Mesenchymal stem cell (in vitro differentiated cells and primary cell): ENCODE results near the gene TGFB1.
"Not testable (repeated sequence)": the region's sequence is repeated elsewhere in the genome, so short reads cannot be mapped to it uniquely, and the experiment has no call there.

Source experiments
- DNase-seq: peaks from one replicate; pipeline ENCODE4 v3.0.0-alpha.2; 2013
- H2AFZ ChIP-seq: one replicate; pipeline ENCODE4 v1.6.1; 2013; ENCODE audit warnings: low read depth, mild to moderate bottlenecking, control low read depth, inconsistent platforms, low read length, moderate library complexity
- H2AK5ac ChIP-seq: 2 replicates; pipeline ENCODE4 v1.6.1; 2013; ENCODE audit warnings: low read length, moderate library complexity, mild to moderate bottlenecking, inconsistent platforms; ENCODE audit not compliant: severe bottlenecking
- H2BK120ac ChIP-seq: one replicate; pipeline ENCODE4 v1.6.1; 2013; ENCODE audit warnings: low read depth, mild to moderate bottlenecking, inconsistent platforms, low read length, moderate library complexity
- H2BK12ac ChIP-seq, 2 experiments: one replicate each; pipeline ENCODE4 v1.6.1; 2013; ENCODE audit warnings: inconsistent platforms in 2 of 2, low read length in 2 of 2, mild to moderate bottlenecking in 2 of 2, moderate library complexity in 2 of 2, control low read depth in 1 of 2
- H2BK15ac ChIP-seq: one replicate; pipeline ENCODE4 v1.6.1; 2013; ENCODE audit warnings: mild to moderate bottlenecking, low read depth, inconsistent platforms; ENCODE audit not compliant: poor library complexity, severe bottlenecking
- H2BK5ac ChIP-seq: 2 replicates; pipeline ENCODE4 v1.6.1; 2013; ENCODE audit warnings: low read depth, mild to moderate bottlenecking, low read length, control low read depth, inconsistent platforms; ENCODE audit not compliant: poor library complexity, severe bottlenecking
- H3K14ac ChIP-seq, 2 experiments: one replicate each; pipeline ENCODE4 v1.6.1; 2013; ENCODE audit warnings: inconsistent platforms in 2 of 2, low read length in 2 of 2, control low read depth in 1 of 2, mild to moderate bottlenecking in 1 of 2, moderate library complexity in 1 of 2
- H3K18ac ChIP-seq, 2 experiments: one replicate each; pipeline ENCODE4 v1.6.1; 2013; ENCODE audit warnings: inconsistent platforms in 2 of 2, low read length in 2 of 2, control low read depth in 1 of 2, low read depth in 1 of 2, mild to moderate bottlenecking in 1 of 2
- H3K23ac ChIP-seq, 2 experiments: one replicate each; pipeline ENCODE4 v1.6.1; 2013; ENCODE audit warnings: inconsistent platforms in 2 of 2, low read length in 2 of 2, mild to moderate bottlenecking in 2 of 2, moderate library complexity in 2 of 2, control low read depth in 1 of 2
- H3K27ac ChIP-seq: 2 replicates; pipeline ENCODE4 v1.5.1; 2013; ENCODE audit warnings: mild to moderate bottlenecking, moderate library complexity, low read length, control low read depth, inconsistent platforms; ENCODE audit not compliant: poor library complexity, severe bottlenecking
- H3K27me3 ChIP-seq, 2 experiments: 2 replicates each; pipeline versions ENCODE4 v1.6.1 to v1.7.0; 2013; ENCODE audit warnings: low read length in 2 of 2, mild to moderate bottlenecking in 2 of 2, moderate library complexity in 2 of 2, control low read depth in 1 of 2, inconsistent platforms in 1 of 2; ENCODE audit not compliant: control insufficient read depth in 1 of 2, insufficient read depth in 1 of 2
- H3K36me3 ChIP-seq, 2 experiments: 2 replicates each; pipeline versions ENCODE4 v1.6.1 to v1.7.0; 2013; ENCODE audit warnings: low read length in 2 of 2, control low read depth in 1 of 2, inconsistent platforms in 1 of 2, low read depth in 1 of 2, mild to moderate bottlenecking in 1 of 2; ENCODE audit not compliant: insufficient read depth in 2 of 2, control insufficient read depth in 1 of 2
- H3K4ac ChIP-seq, 2 experiments: one replicate each; pipeline ENCODE4 v1.6.1; 2013; ENCODE audit warnings: inconsistent platforms in 2 of 2, low read length in 2 of 2, mild to moderate bottlenecking in 2 of 2, moderate library complexity in 2 of 2, control low read depth in 1 of 2, low read depth in 1 of 2
- H3K4me1 ChIP-seq: 2 replicates; pipeline ENCODE4 v1.6.1; 2013; ENCODE audit warnings: low read depth, low read length, control low read depth; ENCODE audit not compliant: control insufficient read depth, insufficient read depth
- H3K4me2 ChIP-seq: 2 replicates; pipeline ENCODE4 v1.6.1; 2013; ENCODE audit warnings: low read length, mild to moderate bottlenecking, inconsistent platforms; ENCODE audit not compliant: poor library complexity, severe bottlenecking
- H3K4me3 ChIP-seq, 2 experiments: 2 replicates each; pipeline versions ENCODE4 v1.5.1 to v1.7.0; 2013; ENCODE audit warnings: low read length in 2 of 2, mild to moderate bottlenecking in 2 of 2, control low read depth in 1 of 2, low read depth in 1 of 2; ENCODE audit not compliant: insufficient read depth in 1 of 2
- H3K79me1 ChIP-seq: replicated peaks from 2 replicates; pipeline ENCODE4 v1.6.1; 2013; ENCODE audit warnings: mild to moderate bottlenecking, control low read depth, low read length, inconsistent platforms; ENCODE audit not compliant: poor library complexity, severe bottlenecking
- H3K9ac ChIP-seq: 2 replicates; pipeline ENCODE4 v1.7.0; 2013; ENCODE audit warnings: mild to moderate bottlenecking, low read length, moderate library complexity
- H3K9me3 ChIP-seq: 2 replicates; pipeline ENCODE4 v1.7.0; 2013; ENCODE audit warnings: mild to moderate bottlenecking, low read length; ENCODE audit not compliant: control insufficient read depth
- H4K8ac ChIP-seq: one replicate; pipeline ENCODE4 v1.6.1; 2013; ENCODE audit warnings: inconsistent platforms, mild to moderate bottlenecking, low read length, moderate library complexity
- H4K91ac ChIP-seq: one replicate; pipeline ENCODE4 v1.6.1; 2013; ENCODE audit warnings: mild to moderate bottlenecking, low read length, inconsistent platforms
- WGBS: methylation state at CpG from one replicate; pipeline ENCODE4 v1.1.7; 2013; ENCODE audit warnings: mixed read lengths; 5-methylcytosine and 5-hydroxymethylcytosine counted together

The TGFB1 gene

DNA sequence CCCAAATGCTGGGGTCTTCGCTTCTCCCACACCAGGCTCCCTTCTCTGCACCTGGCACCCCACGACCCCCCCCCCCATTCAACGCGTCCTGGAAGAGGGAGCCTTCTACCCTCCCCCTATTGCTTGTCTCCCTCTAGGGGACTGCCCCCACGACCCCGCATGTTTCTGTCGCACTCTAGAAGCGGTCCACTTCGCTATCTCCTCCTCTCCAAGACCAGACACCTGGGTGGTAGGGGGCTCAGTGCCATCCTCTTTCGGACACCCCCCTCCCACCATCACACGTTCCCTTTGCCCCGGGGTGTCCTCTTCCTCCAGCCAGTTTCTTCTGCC, 1.5 kb downstream of the TGFB1 start:
- Histone ChIP-seq H3K79me1 (peaks cover 18% of the 10 kb centered on the region), H3K4me1 (peaks cover 14% of the 10 kb centered on the region), H3K9me3 (no peaks in the 10 kb centered on the region), H2BK15ac (no peak overlapping the region), H3K27me3 (no peaks in the 10 kb centered on the region), H3K4me2 (peak overlapping the region; percentile 98), H3K9ac (peak overlapping the region; percentile 90), H4K8ac (peak overlapping the region; percentile 31), H3K14ac (peak overlapping the region in 1 of 2 experiments; percentile 82), H2BK120ac (peak overlapping the region; percentile 93), H2BK5ac (no peak overlapping the region), H3K27ac (no peak overlapping the region), H3K23ac (peak overlapping the region in 1 of 2 experiments; percentile 99), H3K4me3 (peak overlapping the region; percentile 84 to 99), H2AFZ (no peak overlapping the region), H3K36me3 (peaks cover 7 to 15% of the 10 kb centered on the region in 2 experiments), H3K18ac (peak overlapping the region; percentile 48 to 87), H2AK5ac (no peak overlapping the region), H2BK12ac (peak overlapping the region in 1 of 2 experiments; percentile 83), H4K91ac (no peak overlapping the region), H3K4ac (peak overlapping the region in 1 of 2 experiments; percentile 84)
- peak; percentile 16 for DNase-seq
- 1% methylated on average over 12 of the region's 12 CpGs for WGBS

DNA sequence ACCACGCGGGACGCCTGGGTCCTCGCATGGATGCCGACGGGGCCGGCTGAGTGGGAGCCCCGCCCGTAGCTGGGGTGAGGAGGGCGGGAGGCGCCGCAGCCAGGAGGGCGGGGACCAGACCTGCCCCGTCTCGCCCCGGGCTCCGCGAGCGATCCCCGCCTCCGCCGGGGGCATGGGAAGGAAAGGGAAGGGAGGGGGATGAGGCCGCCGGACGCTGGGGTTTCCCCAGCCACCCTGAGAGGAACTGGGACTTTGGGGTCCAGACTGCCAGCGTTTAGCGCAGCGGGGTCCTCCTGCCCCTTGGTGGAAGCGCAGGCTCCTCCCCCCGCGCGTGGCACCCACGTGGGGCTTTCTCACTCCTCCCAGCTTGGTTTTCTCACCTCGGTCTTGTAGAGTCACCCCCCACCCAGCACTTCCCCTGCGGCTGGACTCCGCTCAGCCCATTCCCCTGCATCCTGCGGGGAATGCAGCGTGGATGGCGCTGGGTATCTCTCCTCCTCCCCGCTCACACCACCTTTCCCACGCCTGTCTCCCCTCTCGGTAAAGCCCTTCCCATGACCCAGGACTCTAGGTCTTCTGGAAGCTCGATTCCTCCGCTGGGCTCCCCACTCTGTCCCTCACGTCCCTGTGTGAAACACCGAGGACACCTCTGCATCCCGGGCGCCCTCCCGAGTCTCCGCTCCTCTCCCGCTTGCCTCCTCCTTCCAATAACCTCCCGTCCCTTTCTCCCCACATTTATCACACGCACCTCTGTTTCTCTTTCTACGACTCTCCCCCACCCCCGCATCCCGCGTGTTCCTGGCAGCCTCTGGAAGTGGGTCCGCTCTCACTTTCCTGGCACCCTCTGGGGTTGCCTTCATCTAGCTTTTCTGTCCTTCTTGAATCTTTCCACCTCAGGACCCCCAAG, 2.1 kb downstream of the TGFB1 start:
- Histone ChIP-seq H2AK5ac (no peak overlapping the region), H3K27me3 (no peaks in the 10 kb centered on the region), H3K4ac (peak overlapping the region; percentile 2 to 40), H3K4me1 (peaks cover 14% of the 10 kb centered on the region), H2BK15ac (no peak overlapping the region), H3K9ac (peak overlapping the region; percentile 90), H4K91ac (no peak overlapping the region), H3K4me2 (peak overlapping the region; percentile 98), H3K23ac (peak overlapping the region in 1 of 2 experiments; percentile 99), H4K8ac (no peak overlapping the region), H3K79me1 (peaks cover 18% of the 10 kb centered on the region), H2AFZ (no peak overlapping the region), H2BK5ac (no peak overlapping the region), H2BK12ac (peak overlapping the region in 1 of 2 experiments; percentile 73), H3K9me3 (no peaks in the 10 kb centered on the region), H3K14ac (peak overlapping the region in 1 of 2 experiments; percentile 96), H3K27ac (peak overlapping the region; percentile 19), H3K4me3 (peak overlapping the region; percentile 84 to 99), H3K18ac (peak overlapping the region; percentile 28 to 87), H3K36me3 (peaks cover 11 to 17% of the 10 kb centered on the region in 2 experiments), H2BK120ac (no peak overlapping the region)
- peak; percentile 75 for DNase-seq
- WGBS: under 1% methylated on average over 54 of the region's 58 CpGs

DNA sequence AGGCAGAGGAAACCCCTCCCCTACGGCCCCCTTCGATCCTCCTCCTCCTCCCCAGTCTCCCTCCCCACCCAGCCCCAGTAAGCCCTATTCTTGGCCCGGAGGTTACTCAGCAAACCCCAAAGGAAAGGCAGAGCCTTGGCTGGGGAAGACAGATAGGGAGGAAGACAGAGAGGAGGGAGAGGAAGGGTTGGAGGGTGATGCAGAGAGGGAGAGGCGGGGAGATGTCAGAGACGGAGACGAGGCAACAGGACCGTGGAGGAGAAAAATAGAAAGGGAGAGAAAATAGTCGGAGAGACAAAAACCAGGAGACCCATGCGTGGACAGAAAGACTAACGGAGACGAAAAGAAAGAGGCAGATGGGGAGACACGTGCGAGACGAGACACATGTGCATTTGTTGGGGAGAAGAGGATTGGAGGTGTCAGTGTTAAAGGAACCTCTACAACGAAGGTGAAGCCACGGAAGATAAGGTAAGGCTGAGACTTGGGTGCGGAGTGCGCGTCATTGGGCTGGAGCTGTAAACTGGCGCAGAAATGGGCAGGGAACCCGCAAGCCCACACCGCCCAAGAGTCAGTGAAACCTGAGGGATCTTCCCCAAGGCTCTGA, 2.9 kb downstream of the TGFB1 start:
- Histone ChIP-seq H3K4ac (peak overlapping the region in 1 of 2 experiments; percentile 26), H3K27ac (peak overlapping the region; percentile 15), H3K4me3 (peak overlapping the region; percentile 84 to 99), H3K18ac (peak overlapping the region in 1 of 2 experiments; percentile 69), H2BK12ac (peak overlapping the region in 1 of 2 experiments; percentile 70), H3K4me1 (peaks cover 14% of the 10 kb centered on the region), H3K9ac (peak overlapping the region; percentile 90), H4K91ac (no peak overlapping the region), H3K9me3 (no peaks in the 10 kb centered on the region), H2BK120ac (no peak overlapping the region), H2BK15ac (no peak overlapping the region), H3K36me3 (peaks cover 16 to 17% of the 10 kb centered on the region in 2 experiments), H3K79me1 (peaks cover 22% of the 10 kb centered on the region), H3K27me3 (no peaks in the 10 kb centered on the region), H2BK5ac (no peak overlapping the region), H3K23ac (no peak overlapping the region), H3K14ac (peak overlapping the region in 1 of 2 experiments; percentile 88), H2AFZ (no peak overlapping the region), H2AK5ac (no peak overlapping the region), H3K4me2 (peak overlapping the region; percentile 98), H4K8ac (no peak overlapping the region)
- peak; percentile 35 for DNase-seq
- WGBS: 2% methylated on average over 20 of the region's 22 CpGs

DNA sequence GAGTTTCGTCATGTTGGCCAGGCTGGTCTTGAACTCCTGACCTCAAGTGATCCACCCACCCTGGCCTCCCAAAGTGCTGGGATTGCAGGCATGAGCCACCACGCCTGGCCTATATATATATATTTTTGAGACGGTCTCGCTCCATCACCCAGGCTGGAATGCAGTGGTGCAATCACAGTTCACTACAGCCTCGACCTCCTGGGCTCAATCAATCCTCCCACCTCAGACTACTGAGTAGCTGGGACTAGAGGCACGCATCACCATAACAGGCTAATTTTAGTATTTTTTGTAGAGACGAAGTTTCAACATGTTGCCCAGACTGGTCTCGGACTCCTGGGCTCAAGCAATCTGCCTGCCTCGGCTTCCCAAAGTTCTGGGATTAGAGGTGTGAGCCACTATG, 6.8 kb downstream of the TGFB1 start:
- H2AFZ ChIP-seq, H3K27me3 ChIP-seq, H3K23ac ChIP-seq, H3K27ac ChIP-seq, DNase-seq, H3K4me3 ChIP-seq, H3K4me2 ChIP-seq, H3K4ac ChIP-seq, H2BK12ac ChIP-seq, H2BK5ac ChIP-seq, H2BK15ac ChIP-seq, H4K8ac ChIP-seq, H3K18ac ChIP-seq, H2AK5ac ChIP-seq, H3K9me3 ChIP-seq, H4K91ac ChIP-seq, H2BK120ac ChIP-seq, H3K9ac ChIP-seq, H3K14ac ChIP-seq: not testable (repeated sequence)
- Histone ChIP-seq H3K4me1 (peaks cover 12% of the 10 kb centered on the region), H3K36me3 (peaks cover 40 to 42% of the 10 kb centered on the region in 2 experiments), H3K79me1 (peaks cover 34% of the 10 kb centered on the region)
- 98% methylated on average over 9 of the region's 9 CpGs for WGBS
